ENCODE results near the gene SPOCD1. TPM values are rescaled to one million over a fixed set of nuclear protein-coding genes. Genes with fewer than 3 reads are reported as not detected.

Gene SPOCD1
- total RNA-seq, 1 donor: 3.4 TPM

DNA sequence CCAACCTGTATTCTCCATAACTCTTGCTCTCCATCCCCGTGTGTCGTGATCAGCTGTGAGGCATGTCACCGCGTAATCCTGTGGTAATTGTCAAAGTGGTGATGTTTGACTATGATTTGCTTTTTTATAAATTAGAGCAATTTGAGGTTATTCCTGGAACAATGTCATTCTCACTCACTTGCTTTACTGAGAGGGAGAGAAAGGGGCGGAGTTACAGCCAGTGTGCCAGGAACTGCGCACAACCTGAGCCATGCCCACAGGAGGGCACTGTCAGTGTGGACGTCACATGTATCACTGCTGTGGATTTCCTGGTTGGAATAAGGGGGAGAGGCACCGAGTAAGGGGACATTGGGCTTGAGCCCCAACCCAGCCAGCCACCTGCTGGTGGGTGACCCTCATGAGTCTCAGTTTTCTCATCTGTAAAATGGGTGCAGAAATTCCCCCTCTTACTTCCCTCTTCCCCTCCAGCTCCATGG, 58.6 kb downstream of the SPOCD1 start:
- H3K4me3 ChIP-seq (ENCODE audit: low read length): no peak overlapping the region
- peaks cover 16% of the 10 kb centered on the region for H3K4me1 ChIP-seq (ENCODE audit: insufficient read depth, low read length)
- H3K9me3 ChIP-seq (ENCODE audit: low read depth, low read length): no peaks in the 10 kb centered on the region
- H3K27me3 ChIP-seq (ENCODE audit: insufficient read depth, low read length): peaks cover 21% of the 10 kb centered on the region

DNA sequence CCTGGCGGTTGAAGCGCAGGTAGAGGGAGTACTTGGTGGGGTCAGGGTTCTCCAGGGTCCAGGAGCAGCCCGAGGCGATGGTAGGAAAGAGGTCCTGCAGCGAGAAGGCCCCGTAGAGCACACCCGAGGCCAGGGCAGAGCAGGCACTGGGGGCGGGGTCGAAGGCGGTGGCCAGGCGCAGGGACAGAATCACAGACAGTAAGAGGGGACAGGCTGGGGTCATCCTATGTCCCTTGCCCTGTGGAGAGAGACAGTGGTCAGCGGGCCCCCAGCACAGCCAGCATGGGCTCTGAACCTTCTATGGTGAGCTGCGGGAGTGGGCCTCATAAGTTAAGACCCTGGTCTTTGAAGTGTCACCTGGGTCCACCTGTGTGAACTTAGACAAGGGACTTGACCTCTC, 59.2 kb downstream of the SPOCD1 start:
- Histone ChIP-seq H3K4me1 (ENCODE audit: insufficient read depth, low read length) (peaks cover 15% of the 10 kb centered on the region), H3K27me3 (ENCODE audit: insufficient read depth, low read length) (peaks cover 14% of the 10 kb centered on the region), H3K4me3 (ENCODE audit: low read length) (no peak overlapping the region), H3K9me3 (ENCODE audit: low read depth, low read length) (no peaks in the 10 kb centered on the region)

GRCh38 chr1:31755850-31756492, 59.9 kb downstream of the SPOCD1 start:
- H3K4me1 ChIP-seq (ENCODE audit: insufficient read depth, low read length): peaks cover 13% of the 10 kb centered on the region
- no peak overlapping the region for H3K4me3 ChIP-seq (ENCODE audit: low read length)
- peaks cover 8% of the 10 kb centered on the region for H3K27me3 ChIP-seq (ENCODE audit: insufficient read depth, low read length)
- no peaks in the 10 kb centered on the region for H3K9me3 ChIP-seq (ENCODE audit: low read depth, low read length)

GRCh38 chr1:31755197-31755611, 60.6 kb downstream of the SPOCD1 start:
- Histone ChIP-seq H3K27me3 (ENCODE audit: insufficient read depth, low read length) (peaks cover 3% of the 10 kb centered on the region), H3K9me3 (ENCODE audit: low read depth, low read length) (no peaks in the 10 kb centered on the region), H3K4me3 (ENCODE audit: low read length) (no peak overlapping the region), H3K4me1 (ENCODE audit: insufficient read depth, low read length) (peaks cover 17% of the 10 kb centered on the region)

GRCh38 chr1:31754397-31754796, 61.4 kb downstream of the SPOCD1 start:
- Histone ChIP-seq H3K4me1 (ENCODE audit: insufficient read depth, low read length) (peaks cover 21% of the 10 kb centered on the region), H3K27me3 (ENCODE audit: insufficient read depth, low read length) (no peaks in the 10 kb centered on the region), H3K9me3 (ENCODE audit: low read depth, low read length) (no peaks in the 10 kb centered on the region), H3K4me3 (ENCODE audit: low read length) (no peak overlapping the region)

- Histone ChIP-seq H3K4me3 (ENCODE audit: low read length) (no peak overlapping the region), H3K27me3 (ENCODE audit: insufficient read depth, low read length) (no peaks in the 10 kb centered on the region), H3K9me3 (ENCODE audit: low read depth, low read length) (no peaks in the 10 kb centered on the region), H3K4me1 (ENCODE audit: insufficient read depth, low read length) (peaks cover 21% of the 10 kb centered on the region)
Measured at GRCh38 chr1:31753707-31754349, 62.0 kb downstream of the SPOCD1 start.

- no peaks in the 10 kb centered on the region for H3K27me3 ChIP-seq (ENCODE audit: insufficient read depth, low read length)
Measured at GRCh38 chr1:31752952-31753475, 62.8 kb downstream of the SPOCD1 start.

GRCh38 chr1:31752258-31752657, 63.6 kb downstream of the SPOCD1 start:
- Histone ChIP-seq H3K4me3 (ENCODE audit: low read length) (no peak overlapping the region), H3K4me1 (ENCODE audit: insufficient read depth, low read length) (peaks cover 21% of the 10 kb centered on the region), H3K9me3 (ENCODE audit: low read depth, low read length) (no peaks in the 10 kb centered on the region), H3K27me3 (ENCODE audit: insufficient read depth, low read length) (no peaks in the 10 kb centered on the region)

More at GRCh38 chr1:31752952-31753475, 62.8 kb downstream of the SPOCD1 start:
- peaks cover 21% of the 10 kb centered on the region for H3K4me1 ChIP-seq (ENCODE audit: insufficient read depth, low read length)
- no peaks in the 10 kb centered on the region for H3K9me3 ChIP-seq (ENCODE audit: low read depth, low read length)
- no peak overlapping the region for H3K4me3 ChIP-seq (ENCODE audit: low read length)

- Histone ChIP-seq H3K4me1 (ENCODE audit: insufficient read depth, low read length) (peaks cover 25% of the 10 kb centered on the region), H3K9me3 (ENCODE audit: low read depth, low read length) (no peaks in the 10 kb centered on the region), H3K27me3 (ENCODE audit: insufficient read depth, low read length) (no peaks in the 10 kb centered on the region), H3K4me3 (ENCODE audit: low read length) (no peak overlapping the region)
Measured at GRCh38 chr1:31751822-31752241, 64.0 kb downstream of the SPOCD1 start.

GRCh38 chr1:31750858-31751510, 64.8 kb downstream of the SPOCD1 start:
- H3K27me3 ChIP-seq (ENCODE audit: insufficient read depth, low read length): no peaks in the 10 kb centered on the region
- H3K9me3 ChIP-seq (ENCODE audit: low read depth, low read length): no peaks in the 10 kb centered on the region
- H3K4me1 ChIP-seq (ENCODE audit: insufficient read depth, low read length): peaks cover 32% of the 10 kb centered on the region
- no peak overlapping the region for H3K4me3 ChIP-seq (ENCODE audit: low read length)

DNA sequence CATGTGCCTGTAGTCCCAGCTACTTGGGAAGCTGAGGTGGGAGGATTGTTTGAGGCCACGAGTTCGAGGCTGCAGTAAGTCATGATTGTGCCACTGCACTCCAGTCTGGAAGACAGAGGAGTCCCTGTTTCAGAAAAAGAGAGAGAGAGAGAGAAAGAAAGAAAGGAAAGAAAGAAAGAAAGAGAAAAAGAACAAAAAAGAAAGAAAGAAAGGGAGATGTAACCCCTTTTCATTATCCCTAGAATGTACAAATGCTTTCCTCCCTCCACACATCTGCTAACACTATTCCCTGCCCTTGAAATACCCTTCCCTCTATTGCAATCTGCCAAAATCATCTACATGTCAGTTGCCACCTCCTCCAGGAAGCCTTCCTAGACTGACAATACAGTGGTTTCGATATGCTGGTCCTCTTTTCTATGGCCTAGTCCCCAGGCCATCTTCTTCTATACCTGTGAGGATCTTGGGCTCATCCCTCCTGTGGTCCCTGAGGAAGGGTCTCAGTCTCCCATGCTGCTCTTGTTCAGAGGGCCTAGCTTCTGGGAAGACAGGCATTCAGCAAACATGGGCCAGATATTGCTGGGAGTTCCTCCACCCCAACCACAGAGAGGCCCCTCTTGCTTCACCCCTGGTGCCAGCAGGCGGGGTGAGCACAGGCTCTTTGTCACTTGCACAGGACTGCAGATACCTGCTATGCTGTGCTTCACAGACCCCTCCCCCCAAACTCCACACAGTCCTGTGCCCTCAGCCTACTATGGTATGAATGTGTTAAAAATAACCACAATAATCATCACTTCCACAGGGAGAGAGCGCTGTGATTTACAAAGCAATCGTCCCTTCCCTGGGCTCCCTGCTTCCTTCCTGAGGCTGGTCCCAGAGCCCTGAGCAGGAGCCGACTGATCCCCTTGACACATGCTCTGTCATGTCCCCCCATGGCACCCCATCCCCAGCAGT, 65.8 kb downstream of the SPOCD1 start:
- no peak overlapping the region for H3K4me3 ChIP-seq (ENCODE audit: low read length)
- H3K4me1 ChIP-seq (ENCODE audit: insufficient read depth, low read length): peaks cover 32% of the 10 kb centered on the region
- H3K9me3 ChIP-seq (ENCODE audit: low read depth, low read length): no peaks in the 10 kb centered on the region
- H3K27me3 ChIP-seq (ENCODE audit: insufficient read depth, low read length): no peaks in the 10 kb centered on the region

- Histone ChIP-seq H3K27me3 (ENCODE audit: insufficient read depth, low read length) (no peaks in the 10 kb centered on the region), H3K4me3 (ENCODE audit: low read length) (no peak overlapping the region), H3K9me3 (ENCODE audit: low read depth, low read length) (no peaks in the 10 kb centered on the region), H3K4me1 (ENCODE audit: insufficient read depth, low read length) (peaks cover 32% of the 10 kb centered on the region)
Measured at GRCh38 chr1:31748365-31748764, 67.5 kb downstream of the SPOCD1 start.

- no peak overlapping the region for H3K4me3 ChIP-seq (ENCODE audit: low read length)
- H3K27me3 ChIP-seq (ENCODE audit: insufficient read depth, low read length): no peaks in the 10 kb centered on the region
- peaks cover 32% of the 10 kb centered on the region for H3K4me1 ChIP-seq (ENCODE audit: insufficient read depth, low read length)
- no peaks in the 10 kb centered on the region for H3K9me3 ChIP-seq (ENCODE audit: low read depth, low read length)
Measured at GRCh38 chr1:31747304-31747703, 68.5 kb downstream of the SPOCD1 start.

- H3K4me1 ChIP-seq (ENCODE audit: insufficient read depth, low read length): peaks cover 29% of the 10 kb centered on the region
- no peaks in the 10 kb centered on the region for H3K27me3 ChIP-seq (ENCODE audit: insufficient read depth, low read length)
- no peaks in the 10 kb centered on the region for H3K9me3 ChIP-seq (ENCODE audit: low read depth, low read length)
- no peak overlapping the region for H3K4me3 ChIP-seq (ENCODE audit: low read length)
Measured at GRCh38 chr1:31746687-31747086, 69.1 kb downstream of the SPOCD1 start.
